GM06990 (cell line): Measurements from ENCODE around the gene MAFF.

Experiments used
- DNase-seq: peaks from one replicate; pipeline ENCODE4 v3.0.0-alpha.2; 2011; ENCODE audit not compliant: insufficient read length; ENCODE audit errors: extremely low read depth
- H3K27me3 ChIP-seq: replicated peaks from 2 replicates; pipeline ENCODE4 v1.6.0; 2011; ENCODE audit warnings: low read length; ENCODE audit not compliant: control insufficient read depth, insufficient read depth
- H3K36me3 ChIP-seq: 2 replicates; pipeline ENCODE4 v1.5.1; 2011; ENCODE audit warnings: low read length; ENCODE audit not compliant: control insufficient read depth, insufficient read depth
- H3K4me3 ChIP-seq: replicated peaks from 2 replicates; pipeline ENCODE4 v1.5.1; 2011; ENCODE audit warnings: low read depth, mild to moderate bottlenecking, control low read depth, low read length
- CTCF ChIP-seq: IDR thresholded peaks from 2 replicates; pipeline ENCODE4 v1.5.1; 2011; ENCODE audit warnings: low read length, control low read depth, mild to moderate bottlenecking, inconsistent platforms; ENCODE audit not compliant: insufficient read depth, poor library complexity, severe bottlenecking

MAFF gene

GRCh38 chr22:38189104-38189503, 12.7 kb upstream of the MAFF start:
- Histone ChIP-seq H3K4me3 (no peak overlapping the region), H3K27me3 (no peaks in the 10 kb centered on the region), H3K36me3 (no peaks in the 10 kb centered on the region)
- TF ChIP-seq CTCF = no peak
- DNase-seq = no peak

- TF ChIP-seq CTCF = no peak
- no peak for DNase-seq
- Histone ChIP-seq H3K36me3 (no peaks in the 10 kb centered on the region), H3K27me3 (no peaks in the 10 kb centered on the region), H3K4me3 (no peak overlapping the region)
Observed at GRCh38 chr22:38190581-38190980, 11.2 kb upstream of the MAFF start.

DNA sequence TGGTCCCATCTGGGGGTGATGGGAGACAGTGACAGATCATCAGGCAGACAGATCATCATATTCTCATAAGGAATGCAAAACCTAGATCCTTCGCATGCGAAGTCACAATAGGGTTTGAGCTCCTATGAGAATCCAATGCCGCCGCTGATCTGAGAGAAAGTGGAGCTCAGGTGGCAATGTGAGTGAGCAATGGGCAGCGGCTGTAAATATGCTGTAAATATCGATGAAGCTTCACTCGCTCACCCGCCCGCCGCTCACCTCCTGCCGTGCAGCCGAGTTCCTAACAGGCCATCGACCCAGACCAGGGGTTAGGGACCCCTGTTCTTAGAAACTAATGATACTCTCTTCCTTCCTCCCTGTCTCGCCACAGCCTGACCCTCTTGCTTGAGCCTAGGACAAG, 10.7 kb upstream of the MAFF start:
- Histone ChIP-seq H3K27me3 (no peaks in the 10 kb centered on the region), H3K36me3 (no peaks in the 10 kb centered on the region), H3K4me3 (no peak overlapping the region)
- TF ChIP-seq CTCF = no peak
- no peak for DNase-seq

DNA sequence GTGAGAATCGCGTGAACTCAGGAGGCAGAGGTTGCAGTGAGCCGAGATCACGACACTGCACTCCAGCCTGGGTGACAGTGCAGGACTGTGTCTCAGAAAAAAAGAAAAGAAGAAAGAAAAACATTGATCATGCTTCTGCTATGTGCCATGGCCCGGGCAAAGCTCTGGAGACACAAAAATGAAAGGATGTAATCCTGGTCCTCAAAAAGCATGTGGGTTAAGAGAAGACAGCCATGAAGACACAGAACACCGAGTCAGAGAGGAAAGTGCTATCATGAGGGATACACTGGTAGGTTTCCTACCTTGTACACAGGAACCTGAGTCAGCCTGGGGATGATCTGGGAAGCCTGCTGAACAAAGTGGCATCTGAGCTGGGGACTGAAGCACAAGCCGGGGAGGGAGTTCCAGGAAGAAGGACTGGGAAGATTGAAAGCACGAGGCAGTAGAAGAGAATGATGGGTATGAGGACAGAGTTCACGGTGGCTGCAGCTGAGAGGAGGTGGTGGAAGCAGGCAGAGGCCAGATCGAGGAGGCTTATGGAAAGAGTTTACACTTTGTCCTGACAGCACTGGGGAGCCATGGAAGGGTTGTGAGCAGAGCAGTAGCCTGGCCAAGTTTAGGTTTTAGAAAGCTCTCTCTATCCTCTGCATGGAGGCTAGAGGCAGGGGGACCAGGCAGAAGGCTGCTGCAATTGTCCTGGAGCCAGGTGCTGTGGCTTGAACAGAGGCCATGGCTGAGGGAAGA, 9.9 kb upstream of the MAFF start:
- no peak for DNase-seq
- no peaks in the 10 kb centered on the region for H3K36me3 ChIP-seq
- no peak overlapping the region for H3K4me3 ChIP-seq
- no peak for TF ChIP-seq CTCF
- H3K27me3 ChIP-seq = no peaks in the 10 kb centered on the region

DNA sequence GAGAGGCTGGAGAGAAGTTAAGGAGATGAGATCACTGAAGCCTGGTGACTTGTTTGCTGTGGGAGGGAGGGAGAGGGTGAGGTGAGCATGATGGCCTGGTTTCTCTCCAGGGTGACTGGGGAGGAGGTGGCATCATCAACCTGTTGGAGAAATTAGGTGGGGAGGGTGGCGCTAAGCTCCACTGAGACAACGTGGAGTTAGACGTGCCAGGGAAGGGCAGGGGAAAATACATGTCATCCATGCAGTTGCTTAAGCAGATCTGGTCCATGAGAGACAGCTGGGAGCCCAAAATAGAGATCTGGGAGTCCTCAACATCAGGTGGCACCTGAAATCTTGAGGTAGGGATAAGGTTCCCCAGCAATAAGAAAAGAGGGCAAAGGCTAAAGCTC, 9.3 kb upstream of the MAFF start:
- H3K36me3 ChIP-seq = no peaks in the 10 kb centered on the region
- DNase-seq = no peak
- H3K4me3 ChIP-seq = no peak overlapping the region
- H3K27me3 ChIP-seq = no peaks in the 10 kb centered on the region
- no peak for TF ChIP-seq CTCF

- TF ChIP-seq CTCF = no peak
- DNase-seq = no peak
- H3K4me3 ChIP-seq = no peak overlapping the region
- H3K36me3 ChIP-seq = no peaks in the 10 kb centered on the region
- no peaks in the 10 kb centered on the region for H3K27me3 ChIP-seq
Observed at GRCh38 chr22:38193580-38193979, 8.2 kb upstream of the MAFF start.
